Stomach (tissue), 9 donors: ENCODE data around the gene PTCHD4. TPM values are rescaled to one million over a fixed set of nuclear protein-coding genes. Genes with fewer than 3 reads are reported as not detected.
"Not testable (repeated sequence)": the region's sequence is repeated elsewhere in the genome, so short reads cannot be mapped to it uniquely, and the experiment has no call there.

Source experiments
- DNase-seq, 2 donors: peaks; one replicate each; pipeline versions ENCODE4 v3.0.0 to v3.0.0-alpha.2; 2013 to 2019
- H3K27ac ChIP-seq, 5 donors: fragments of 200-600 bp in 4 of 5; sonication (generic) in 4 of 5; one replicate each; pipeline ENCODE4 v1.5.1; 2013 to 2019; ENCODE audit warnings: mild to moderate bottlenecking in 1 of 5, moderate library complexity in 1 of 5
- H3K27me3 ChIP-seq, 3 donors: fragments of 200-600 bp; sonication (generic); one replicate each; pipeline ENCODE4 v1.5.1; 2017 to 2019; ENCODE audit warnings: mixed run types in 1 of 3
- H3K36me3 ChIP-seq, 4 donors: fragments of 200-600 bp; sonication (generic); 1 replicate in 3 of 4; 2 replicates in 1 of 4; pipeline ENCODE4 v1.5.1; 2016 to 2019
- H3K4me1 ChIP-seq, 4 donors: fragments of 200-600 bp; sonication (generic); one replicate each; pipeline ENCODE4 v1.5.1; 2016 to 2019
- H3K4me3 ChIP-seq, 4 donors: fragments of 200-600 bp; sonication (generic) in 3 of 4; one replicate each; pipeline ENCODE4 v1.5.1; 2016 to 2019; ENCODE audit warnings: mild to moderate bottlenecking in 1 of 4
- H3K9me3 ChIP-seq, 4 donors: fragments of 200-600 bp; sonication (generic); one replicate each; pipeline ENCODE4 v1.5.1; 2016 to 2019
- CTCF ChIP-seq, 7 experiments: fragments of 450-650 bp in 4 of 7; fragments of 200-600 bp in 3 of 7; sonication (generic) in 3 of 7; IDR thresholded peaks; one replicate each; pipeline ENCODE4 v1.5.1; 2016 to 2019; ENCODE audit warnings: antibody characterized with exemption in 7 of 7, control low read depth in 2 of 7, mild to moderate bottlenecking in 1 of 7
- EP300 ChIP-seq: sonication (generic); formaldehyde crosslinking; IDR thresholded peaks from one replicate; pipeline ENCODE4 v1.6.1; 2017; ENCODE audit warnings: antibody characterized with exemption
- POLR2A ChIP-seq, 4 donors: fragments of 450-650 bp; IDR thresholded peaks; one replicate each; pipeline ENCODE4 v1.6.1; 2016; ENCODE audit warnings: antibody characterized with exemption in 4 of 4, control low read depth in 2 of 4, mild to moderate bottlenecking in 1 of 4, moderate library complexity in 1 of 4
- POLR2AphosphoS5 ChIP-seq, 3 donors: sonication (generic); formaldehyde crosslinking; IDR thresholded peaks; one replicate each; pipeline ENCODE4 v1.6.1; 2016; ENCODE audit warnings: antibody characterized with exemption in 3 of 3
- WGBS, 5 donors: extraction: QIAGEN DNeasy Blood & Tissue Kit in 3 of 5; methylation state at CpG; one replicate each; pipeline versions ENCODE4 v1.1.5 to v1.1.7; 2013 to 2018; 5-methylcytosine and 5-hydroxymethylcytosine counted together
- intact Hi-C: fragments of 100-400 bp; cut with DNase I; formaldehyde crosslinking; loops from one replicate; pipeline ENCODE4 v1.15.1; 2023; ENCODE audit warnings: low total_unique reads
- polyA plus RNA-seq, 3 donors: library from polyadenylated mRNA; stranded (reverse); fragments of 200-250 nt; gene quantifications; one replicate each; pipeline ENCODE4 v1.2.3, GENCODE V29; 2013
- total RNA-seq, 5 donors: library from RNA; depleted of rRNA; stranded (reverse); fragments of >200 nt; gene quantifications; one replicate each; pipeline versions ENCODE4 v1.1.0 to v1.2.3, GENCODE V29; 2014 to 2016
- donor health status: healthy with polysubstance abuse.
- donor health status: Bipolar disorder and iron deficiency.
- donor health status: healthy.

The PTCHD4 gene
- total and polyA plus RNA-seq, 8 donors, result 0.08 to 0.29 (median 0.15) TPM; not detected in 3

- no peaks in the 10 kb centered on the region for H3K27me3 ChIP-seq
- no peaks in the 10 kb centered on the region for H3K9me3 ChIP-seq
- H3K4me3 ChIP-seq, result no peak overlapping the region
- no peak for DNase-seq
- intact Hi-C loops, result no loop called here
- 44 to 70% (median 63%) methylated on average over 2 of the region's 2 CpGs for WGBS, 5 donors
- no peak overlapping the region for H3K27ac ChIP-seq
- no peaks in the 10 kb centered on the region for H3K36me3 ChIP-seq
- no peaks in the 10 kb centered on the region for H3K4me1 ChIP-seq
- TF ChIP-seq POLR2A (IDR thresholded peaks at IDR 0.05), result no peak
- TF ChIP-seq POLR2AphosphoS5 (IDR thresholded peaks at IDR 0.05), result no peak
- TF ChIP-seq EP300, result no peak
- no peak for TF ChIP-seq CTCF (IDR thresholded peaks at IDR 0.05)
Measured at GRCh38 chr6:48113130-48113529, 2.1 kb upstream of the PTCHD4 start.

GRCh38 chr6:48111575-48111974 is 578 bp upstream of the PTCHD4 start:
- TF ChIP-seq CTCF (IDR thresholded peaks at IDR 0.05), result no peak
- TF ChIP-seq POLR2AphosphoS5 (IDR thresholded peaks at IDR 0.05), result no peak
- TF ChIP-seq POLR2A (IDR thresholded peaks at IDR 0.05), result no peak
- TF ChIP-seq EP300, result no peak
- no peaks in the 10 kb centered on the region for H3K4me1 ChIP-seq
- DNase-seq, result peak in 1 of 2 donors; percentile 11
- H3K36me3 ChIP-seq, result no peaks in the 10 kb centered on the region
- intact Hi-C loops, result no loop called here
- H3K27ac ChIP-seq, result no peak overlapping the region
- no peaks in the 10 kb centered on the region for H3K27me3 ChIP-seq
- 15 to 40% (median 29%) methylated on average over 1 of the region's 1 CpG for WGBS, 5 donors
- no peak overlapping the region for H3K4me3 ChIP-seq
- H3K9me3 ChIP-seq, result no peaks in the 10 kb centered on the region

- intact Hi-C loops, result no loop called here
- no peak overlapping the region for H3K27ac ChIP-seq
- H3K27me3 ChIP-seq, result no peaks in the 10 kb centered on the region
- no peak overlapping the region for H3K4me3 ChIP-seq
- H3K36me3 ChIP-seq, result no peaks in the 10 kb centered on the region
- TF ChIP-seq POLR2A (IDR thresholded peaks at IDR 0.05) (no peak), CTCF (IDR thresholded peaks at IDR 0.05) (no peak), EP300 (no peak), POLR2AphosphoS5 (IDR thresholded peaks at IDR 0.05) (no peak)
- no peaks in the 10 kb centered on the region for H3K4me1 ChIP-seq
- no peaks in the 10 kb centered on the region for H3K9me3 ChIP-seq
- DNase-seq, result no peak
- 87 to 98% (median 90%) methylated on average over 2 of the region's 2 CpGs for WGBS, 5 donors
Measured at GRCh38 chr6:48110436-48111142, 408 bp downstream of the PTCHD4 start.

GRCh38 chr6:48109944-48110343 is 1.1 kb downstream of the PTCHD4 start:
- DNase-seq, result peak in 1 of 2 donors; percentile 8
- TF ChIP-seq POLR2AphosphoS5 (IDR thresholded peaks at IDR 0.05), result no peak
- 27 to 31% (median 31%) methylated on average over 3 of the region's 3 CpGs for WGBS, 5 donors
- intact Hi-C loops, result no loop called here
- Histone ChIP-seq H3K4me1 (no peaks in the 10 kb centered on the region), H3K9me3 (no peaks in the 10 kb centered on the region), H3K27me3 (no peaks in the 10 kb centered on the region), H3K4me3 (no peak overlapping the region), H3K36me3 (no peaks in the 10 kb centered on the region), H3K27ac (no peak overlapping the region)

GRCh38 chr6:48102476-48103195 is 8.4 kb downstream of the PTCHD4 start:
- DNase-seq, H3K4me1 ChIP-seq, H3K27ac ChIP-seq, H3K9me3 ChIP-seq, H3K4me3 ChIP-seq, H3K27me3 ChIP-seq, intact Hi-C loops, H3K36me3 ChIP-seq: not testable (repeated sequence)
- 75 to 82% (median 78%) methylated on average over 17 of the region's 17 CpGs for WGBS, 5 donors
